ENCODE data around the gene RIT2. TPM values are rescaled to one million over a fixed set of nuclear protein-coding genes. Genes with fewer than 3 reads are reported as not detected.

Gene RIT2
- polyA plus RNA-seq, 1 donor from 2014 or later = 1.1 TPM

GRCh38 chr18:42838546-42839145 lies 276.8 kb downstream of the RIT2 start:
- H3K79me2 ChIP-seq (replicated peaks; ENCODE audit: insufficient read depth, low read length) = no peaks in the 10 kb centered on the region
- H3K4me2 ChIP-seq (ENCODE audit: low read length) = no peak overlapping the region
- no peak overlapping the region for H3K27ac ChIP-seq (ENCODE audit: low read length)
- no peaks in the 10 kb centered on the region for H3K9me3 ChIP-seq (ENCODE audit: low read length)
- no peaks in the 10 kb centered on the region for H4K20me1 ChIP-seq (ENCODE audit: insufficient read depth)
- H3K36me3 ChIP-seq (ENCODE audit: insufficient read depth, low read length) = no peaks in the 10 kb centered on the region
- H2AFZ ChIP-seq (ENCODE audit: low read depth, low read length) = no peak overlapping the region
- H3K27me3 ChIP-seq (ENCODE audit: insufficient read depth, low read depth, low read length) = no peaks in the 10 kb centered on the region
- H3K4me3 ChIP-seq (ENCODE audit: low read length) = no peak overlapping the region
- no peak for TF ChIP-seq RAD21 (conservative IDR thresholded peaks at IDR 0.05)
- H3K9me2 ChIP-seq (ENCODE audit: insufficient read depth, low read length) = no peaks in the 10 kb centered on the region
- H3F3A ChIP-seq (ENCODE audit: insufficient read depth, low read length, poor library complexity, severe bottlenecking) = no peaks in the 10 kb centered on the region
- no peak overlapping the region for H3K9ac ChIP-seq (ENCODE audit: low read length)

- no peaks in the 10 kb centered on the region for H3K36me3 ChIP-seq (ENCODE audit: insufficient read depth, low read length)
- no peaks in the 10 kb centered on the region for H3K9me3 ChIP-seq (ENCODE audit: low read length)
- H3K27me3 ChIP-seq (ENCODE audit: insufficient read depth, low read depth, low read length) = no peaks in the 10 kb centered on the region
- TF ChIP-seq SMC3 (conservative IDR thresholded peaks at IDR 0.05; ENCODE audit: poor library complexity) (no peak), EP300 (conservative IDR thresholded peaks at IDR 0.05; ENCODE audit: poor library complexity, severe bottlenecking) (no peak), TAF1 (IDR thresholded peaks at IDR 0.05; ENCODE audit: low read depth) (no peak), RAD21 (conservative IDR thresholded peaks at IDR 0.05) (no peak), REST (IDR thresholded peaks at IDR 0.05; ENCODE audit: borderline replicate concordance) (no peak), CTCF (IDR thresholded peaks at IDR 0.05; ENCODE audit: poor library complexity, severe bottlenecking) (no peak), POLR2AphosphoS5 (IDR thresholded peaks at IDR 0.05) (no peak)
- no peak overlapping the region for H3K9ac ChIP-seq (ENCODE audit: low read length)
- no peak overlapping the region for H3K4me2 ChIP-seq (ENCODE audit: low read length)
- no peak overlapping the region for H3K27ac ChIP-seq (ENCODE audit: low read length)
- no peaks in the 10 kb centered on the region for H3F3A ChIP-seq (ENCODE audit: insufficient read depth, low read length, poor library complexity, severe bottlenecking)
- H3K4me3 ChIP-seq (ENCODE audit: low read length) = no peak overlapping the region
- H3K79me2 ChIP-seq (replicated peaks; ENCODE audit: insufficient read depth, low read length) = no peaks in the 10 kb centered on the region
- no peaks in the 10 kb centered on the region for H3K9me2 ChIP-seq (ENCODE audit: insufficient read depth, low read length)
- no peaks in the 10 kb centered on the region for H4K20me1 ChIP-seq (ENCODE audit: insufficient read depth)
- no peak overlapping the region for H2AFZ ChIP-seq (ENCODE audit: low read depth, low read length)
Observed at GRCh38 chr18:42830936-42831335, 284.5 kb downstream of the RIT2 start.

GRCh38 chr18:42828881-42829280 lies 286.6 kb downstream of the RIT2 start:
- Histone ChIP-seq H3K27me3 (ENCODE audit: insufficient read depth, low read depth, low read length) (no peaks in the 10 kb centered on the region), H3K9ac (ENCODE audit: low read length) (no peak overlapping the region), H4K20me1 (ENCODE audit: insufficient read depth) (no peaks in the 10 kb centered on the region), H3K79me2 (replicated peaks; ENCODE audit: insufficient read depth, low read length) (no peaks in the 10 kb centered on the region), H3K4me2 (ENCODE audit: low read length) (no peak overlapping the region), H3F3A (ENCODE audit: insufficient read depth, low read length, poor library complexity, severe bottlenecking) (no peaks in the 10 kb centered on the region), H3K27ac (ENCODE audit: low read length) (no peak overlapping the region), H2AFZ (ENCODE audit: low read depth, low read length) (no peak overlapping the region), H3K9me2 (ENCODE audit: insufficient read depth, low read length) (no peaks in the 10 kb centered on the region), H3K9me3 (ENCODE audit: low read length) (no peaks in the 10 kb centered on the region), H3K36me3 (ENCODE audit: insufficient read depth, low read length) (no peaks in the 10 kb centered on the region), H3K4me3 (ENCODE audit: low read length) (no peak overlapping the region)
- TF ChIP-seq TAF1 (IDR thresholded peaks at IDR 0.05; ENCODE audit: low read depth) (no peak), CTCF (IDR thresholded peaks at IDR 0.05; ENCODE audit: poor library complexity, severe bottlenecking) (no peak), SMC3 (conservative IDR thresholded peaks at IDR 0.05; ENCODE audit: poor library complexity) (no peak), EP300 (conservative IDR thresholded peaks at IDR 0.05; ENCODE audit: poor library complexity, severe bottlenecking) (no peak), POLR2AphosphoS5 (IDR thresholded peaks at IDR 0.05) (no peak), REST (IDR thresholded peaks at IDR 0.05; ENCODE audit: borderline replicate concordance) (no peak), EZH2 (IDR thresholded peaks at IDR 0.05; ENCODE audit: borderline replicate concordance, insufficient read depth, low read length, poor library complexity, severe bottlenecking) (no peak), RAD21 (conservative IDR thresholded peaks at IDR 0.05) (no peak), MXI1 (conservative IDR thresholded peaks at IDR 0.05; ENCODE audit: poor library complexity, severe bottlenecking) (no peak)
